ENCODE results near the gene RBMS1. TPM values are rescaled to one million over a fixed set of nuclear protein-coding genes. Genes with fewer than 3 reads are reported as not detected.
A peak's percentile ranks its signal among the peaks of the same experiment; 100 is the strongest.

Gene RBMS1
- polyA plus RNA-seq, 2 of the 4 experiments (the other 2 are of a cell fraction), result 51.9 to 108 TPM

DNA sequence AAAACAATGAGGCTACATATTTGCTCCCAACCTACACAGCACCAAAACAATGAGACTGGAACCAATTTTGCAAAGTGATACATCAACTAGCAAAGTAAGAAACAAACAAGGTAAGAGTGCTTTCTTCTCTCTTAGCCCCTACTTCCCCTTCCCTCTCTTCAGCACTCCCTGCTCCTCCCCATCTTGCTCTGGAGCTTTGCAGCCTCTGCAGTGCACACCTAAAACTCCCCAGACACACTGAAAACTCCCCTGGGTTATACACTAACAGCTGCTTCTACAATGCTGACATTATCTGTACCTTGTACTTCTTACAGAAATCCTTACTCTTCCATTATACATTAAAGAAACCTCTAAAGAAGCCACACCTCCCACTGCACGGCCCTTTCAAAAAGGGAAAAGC, 93.7 kb downstream of the RBMS1 start:
- Histone ChIP-seq H3K4me3 (0 out of 3 replicates have a peak overlapping the region, but pooled peaks have one; percentile 1), H3K4me2 (peak overlapping the region; percentile 96), H3K4me1 (peaks cover 97% of the 10 kb centered on the region), H3K27ac (peak overlapping the region; percentile 39 to 85), H3K9me3 (no peaks in the 10 kb centered on the region)
- no peak for DNase-seq (ENCODE audit: low read depth in 1 of 2, low spot score in 1 of 2)
- no peak for FAIRE-seq
- ATAC-seq, result no peak
- 44% methylated on average over 1 of the region's 1 CpG for WGBS (ENCODE audit: missing lambda C conversion rate)
- ChIA-PET POLR2A (no interaction called here), CTCF (interaction anchor here (0.7 to 1.3 kb wide), 5 partner anchors 11 to 133 kb away, joined by 3 read pairs; no protein-coding TSS in a partner anchor)
- TF ChIP-seq HEYL (CRISPR knock-in tag; IDR thresholded peaks at IDR 0.05), result no peak
- no peak for TF ChIP-seq JUNB (IDR thresholded peaks at IDR 0.05)
- no peak for TF ChIP-seq ZFP36 (IDR thresholded peaks at IDR 0.05; ENCODE audit: borderline replicate concordance, partially characterized antibody)
- no peak for TF ChIP-seq EP300 (IDR thresholded peaks at IDR 0.05)
- TF ChIP-seq GATA3 (IDR thresholded peaks at IDR 0.05; ENCODE audit: borderline replicate concordance), result no peak
- TF ChIP-seq, protein P1, sequence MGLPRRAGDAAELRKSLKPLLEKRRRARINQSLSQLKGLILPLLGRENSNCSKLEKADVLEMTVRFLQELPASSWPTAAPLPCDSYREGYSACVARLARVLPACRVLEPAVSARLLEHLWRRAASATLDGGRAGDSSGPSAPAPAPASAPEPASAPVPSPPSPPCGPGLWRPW (IDR thresholded peaks at IDR 0.05), result no peak
- TF ChIP-seq FOSL2 (IDR thresholded peaks at IDR 0.05), result no peak
- no peak for TF ChIP-seq FOSL2 (CRISPR knock-in tag; IDR thresholded peaks at IDR 0.05)
- no peak for TF ChIP-seq EHMT2 (IDR thresholded peaks at IDR 0.05; ENCODE audit: low read depth)
- no peak for TF ChIP-seq NFE2L2 (conservative IDR thresholded peaks at IDR 0.05; ENCODE audit: low read length)

DNA sequence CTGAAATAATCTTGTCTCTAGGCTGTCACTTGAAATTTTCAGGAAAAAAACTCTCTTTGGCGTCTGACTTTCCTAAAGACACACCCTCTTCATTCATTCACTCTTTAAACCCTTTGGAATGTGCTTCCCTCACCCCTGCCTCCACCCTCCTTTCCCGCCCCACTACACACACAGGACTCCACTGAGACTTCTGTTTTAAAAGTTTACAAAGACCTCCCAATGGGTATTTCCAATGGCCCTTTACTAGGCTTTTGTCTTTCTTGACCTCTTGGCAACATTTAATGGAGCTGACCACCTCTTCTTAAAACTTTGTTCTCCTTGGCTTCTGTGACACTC, 96.1 kb downstream of the RBMS1 start:
- CTCF ChIA-PET, result interaction anchor here (1.0 to 2.3 kb wide), 2 partner anchors 12 to 573 kb away, joined by 3 to 5 read pairs; no protein-coding TSS in a partner anchor
- DNase-seq (ENCODE audit: low read depth in 1 of 2, low spot score in 1 of 2) (peak in 1 of 2 experiments; percentile 52), FAIRE-seq (no peak), ATAC-seq (peak; percentile 60 to 82; a peak in 4 of 6 replicates)
- Histone ChIP-seq H3K4me1 (peaks cover 94% of the 10 kb centered on the region), H3K4me3 (0 out of 3 replicates have a peak overlapping the region, but pooled peaks have one; percentile 1), H3K9me3 (no peaks in the 10 kb centered on the region), H3K4me2 (peak overlapping the region; percentile 96), H3K27ac (peak overlapping the region; percentile 60 to 85)
- POLR2A ChIA-PET, result no interaction called here
- WGBS (ENCODE audit: missing lambda C conversion rate), result 0% methylated on average over 2 of the region's 2 CpGs
- no peak for TF ChIP-seq ZNF302 (CRISPR knock-in tag; IDR thresholded peaks at IDR 0.05)
- no peak for TF ChIP-seq EHF (CRISPR knock-in tag; IDR thresholded peaks at IDR 0.05)
- no peak for TF ChIP-seq KDM1A (IDR thresholded peaks at IDR 0.05; ENCODE audit: low read depth)

DNA sequence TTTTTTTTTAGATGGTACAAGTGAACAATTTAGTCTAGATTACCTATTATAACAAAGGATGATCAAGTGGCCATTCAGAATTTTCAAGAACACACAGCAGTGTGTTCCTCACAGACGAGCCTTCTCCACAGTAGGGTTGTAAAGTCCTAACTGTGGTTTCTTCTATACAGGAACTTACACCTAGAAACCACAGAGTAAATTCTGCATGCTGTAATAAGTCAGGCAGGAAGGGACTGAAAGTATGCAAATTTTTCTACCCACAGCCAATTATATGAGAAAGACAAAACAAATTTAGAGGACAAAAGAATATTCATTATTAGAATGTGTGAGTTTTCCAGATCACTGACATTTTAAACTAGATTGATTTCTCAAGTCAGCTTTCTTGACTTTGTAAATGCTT, 99.5 kb downstream of the RBMS1 start:
- H3K9me3 ChIP-seq, result no peaks in the 10 kb centered on the region
- WGBS (ENCODE audit: missing lambda C conversion rate), result 62% methylated on average over 1 of the region's 1 CpG
- ATAC-seq (no peak), FAIRE-seq (no peak), DNase-seq (ENCODE audit: low read depth in 1 of 2, low spot score in 1 of 2) (no peak)
- ChIA-PET POLR2A (no interaction called here), CTCF (interaction anchor here (0.6 to 1.8 kb wide), 3 partner anchors 14 to 35 kb away, joined by 3 to 5 read pairs (median 4); no protein-coding TSS in a partner anchor)
- peak overlapping the region; percentile 15 to 88; a peak in 3 of 6 replicates for H3K27ac ChIP-seq
- H3K4me3 ChIP-seq, result no peak overlapping the region
- TF ChIP-seq JUNB (IDR thresholded peaks at IDR 0.05) (no peak), RCOR1 (IDR thresholded peaks at IDR 0.05; ENCODE audit: low read depth, low read length) (no peak), ZFP36 (IDR thresholded peaks at IDR 0.05; ENCODE audit: borderline replicate concordance, partially characterized antibody) (no peak), KDM1A (IDR thresholded peaks at IDR 0.05; ENCODE audit: low read depth) (no peak), EHMT2 (IDR thresholded peaks at IDR 0.05; ENCODE audit: low read depth) (no peak), RARB (CRISPR knock-in tag; IDR thresholded peaks at IDR 0.05) (no peak)
- H3K4me2 ChIP-seq, result 0 out of 3 replicates have a peak overlapping the region, but pooled peaks have one; percentile 14
- peaks cover 94% of the 10 kb centered on the region for H3K4me1 ChIP-seq

DNA sequence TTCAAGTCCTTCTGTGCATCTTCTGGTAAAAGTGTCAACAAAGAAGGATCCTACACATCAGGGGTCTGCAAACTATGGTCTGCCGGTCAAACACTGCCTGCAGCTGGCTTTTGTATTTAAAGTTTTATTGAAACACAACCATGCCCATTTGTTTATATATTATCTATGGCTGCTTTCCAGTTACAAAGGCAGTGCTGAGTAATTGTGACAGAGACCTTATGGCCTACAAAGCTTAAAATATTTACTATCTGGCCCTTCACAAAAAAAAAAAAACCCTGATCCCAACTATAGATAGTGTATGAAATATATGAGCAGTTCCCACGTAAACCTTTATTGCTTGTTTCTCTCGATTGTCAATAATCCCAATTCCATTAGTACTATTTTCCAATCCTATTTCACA, 101.4 kb downstream of the RBMS1 start:
- ATAC-seq, result no peak
- Histone ChIP-seq H3K4me2 (peak overlapping the region; percentile 42), H3K9me3 (no peaks in the 10 kb centered on the region), H3K4me1 (peaks cover 92% of the 10 kb centered on the region), H3K27ac (peak overlapping the region; percentile 46 to 88; a peak in 4 of 6 replicates), H3K4me3 (no peak overlapping the region)
- DNase-seq (ENCODE audit: low read depth in 1 of 2, low spot score in 1 of 2), result no peak
- no peak for FAIRE-seq
- TF ChIP-seq GATA3 (IDR thresholded peaks at IDR 0.05; ENCODE audit: borderline replicate concordance), result peak; percentile 29; the same call in 1 of the 2 replicates
- TF ChIP-seq, protein P2, sequence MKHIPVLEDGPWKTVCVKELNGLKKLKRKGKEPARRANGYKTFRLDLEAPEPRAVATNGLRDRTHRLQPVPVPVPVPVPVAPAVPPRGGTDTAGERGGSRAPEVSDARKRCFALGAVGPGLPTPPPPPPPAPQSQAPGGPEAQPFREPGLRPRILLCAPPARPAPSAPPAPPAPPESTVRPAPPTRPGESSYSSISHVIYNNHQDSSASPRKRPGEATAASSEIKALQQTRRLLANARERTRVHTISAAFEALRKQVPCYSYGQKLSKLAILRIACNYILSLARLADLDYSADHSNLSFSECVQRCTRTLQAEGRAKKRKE (CRISPR knock-in tag; IDR thresholded peaks at IDR 0.05; ENCODE audit: low read depth), result no peak
- POLR2A ChIA-PET, result no interaction called here
- 40% methylated on average over 3 of the region's 3 CpGs for WGBS (ENCODE audit: missing lambda C conversion rate)
- CTCF ChIA-PET, result interaction anchor here (0.6 to 1.8 kb wide), 7 partner anchors 12 to 602 kb away, joined by 3 to 7 read pairs (median 4); no protein-coding TSS in a partner anchor
